GM21576 (cell line): Measurements from ENCODE around the gene NRXN3.

ENCODE experiments used
- ATAC-seq: cut with Tn5 transposase; IDR thresholded peaks from one replicate; pipeline ENCODE4 v1.9.1; 2021; ENCODE audit warnings: mild to moderate bottlenecking, moderate library complexity; ENCODE audit not compliant: unreplicated experiment

Gene NRXN3

GRCh38 chr14:79695307-79695706, 1525.1 kb downstream of the NRXN3 start:
- no peak for ATAC-seq

- no peak for ATAC-seq
Measured at GRCh38 chr14:79698298-79698711, 1528.1 kb downstream of the NRXN3 start.

GRCh38 chr14:79699206-79699605, 1529.0 kb downstream of the NRXN3 start:
- ATAC-seq = no peak

- ATAC-seq = no peak
Measured at GRCh38 chr14:79701371-79701770, 1531.2 kb downstream of the NRXN3 start.

GRCh38 chr14:79702197-79702596, 1532.0 kb downstream of the NRXN3 start:
- no peak for ATAC-seq

- ATAC-seq = no peak
Measured at GRCh38 chr14:79703209-79703608, 1533.0 kb downstream of the NRXN3 start.

GRCh38 chr14:79704041-79704807, 1534.1 kb downstream of the NRXN3 start:
- ATAC-seq = no peak

- no peak for ATAC-seq
Measured at GRCh38 chr14:79705126-79705894, 1535.1 kb downstream of the NRXN3 start.

GRCh38 chr14:79706382-79706781, 1536.2 kb downstream of the NRXN3 start:
- ATAC-seq = no peak

- no peak for ATAC-seq
Measured at GRCh38 chr14:79708426-79709388, 1538.5 kb downstream of the NRXN3 start.

- ATAC-seq = no peak
Measured at GRCh38 chr14:79709573-79709972, 1539.4 kb downstream of the NRXN3 start.

- no peak for ATAC-seq
Measured at GRCh38 chr14:79712302-79712950, 1542.3 kb downstream of the NRXN3 start.

GRCh38 chr14:79721399-79722084, 1551.4 kb downstream of the NRXN3 start:
- no peak for ATAC-seq

- ATAC-seq = no peak
Measured at GRCh38 chr14:79724934-79725717, 1555.0 kb downstream of the NRXN3 start.

GRCh38 chr14:79727900-79728299, 1557.7 kb downstream of the NRXN3 start:
- no peak for ATAC-seq

- no peak for ATAC-seq
Measured at GRCh38 chr14:79728331-79728730, 1558.2 kb downstream of the NRXN3 start.

- no peak for ATAC-seq
Measured at GRCh38 chr14:79729731-79730130, 1559.6 kb downstream of the NRXN3 start.

GRCh38 chr14:79730196-79730595, 1560.0 kb downstream of the NRXN3 start:
- ATAC-seq = no peak

GRCh38 chr14:79730953-79731352, 1560.8 kb downstream of the NRXN3 start:
- no peak for ATAC-seq
